HG03558 (cell line): ENCODE data around the gene MYLK3.

Source experiments
- ATAC-seq: cut with Tn5 transposase; IDR thresholded peaks from one replicate; pipeline ENCODE4 v1.9.1; 2021; ENCODE audit warnings: moderate number of reproducible peaks; ENCODE audit not compliant: unreplicated experiment; ENCODE audit errors: extremely low read depth

Gene MYLK3

GRCh38 chr16:46729326-46729995 lies 18.7 kb downstream of the MYLK3 start:
- ATAC-seq, result no peak

GRCh38 chr16:46728806-46729205 lies 19.3 kb downstream of the MYLK3 start:
- no peak for ATAC-seq

- no peak for ATAC-seq
Measured at GRCh38 chr16:46727630-46728029, 20.5 kb downstream of the MYLK3 start.

GRCh38 chr16:46727184-46727583 lies 21.0 kb downstream of the MYLK3 start:
- no peak for ATAC-seq

GRCh38 chr16:46721885-46722284 lies 26.3 kb downstream of the MYLK3 start:
- no peak for ATAC-seq

GRCh38 chr16:46720619-46721018 lies 27.5 kb downstream of the MYLK3 start:
- ATAC-seq, result no peak

- ATAC-seq, result no peak
Measured at GRCh38 chr16:46719528-46719927, 28.6 kb downstream of the MYLK3 start.

GRCh38 chr16:46718214-46718613 lies 29.9 kb downstream of the MYLK3 start:
- ATAC-seq, result no peak

- no peak for ATAC-seq
Measured at GRCh38 chr16:46717692-46718091, 30.5 kb downstream of the MYLK3 start.

- no peak for ATAC-seq
Measured at GRCh38 chr16:46715769-46716305, 32.3 kb downstream of the MYLK3 start.

- ATAC-seq, result no peak
Measured at GRCh38 chr16:46714797-46715591, 33.1 kb downstream of the MYLK3 start.

- ATAC-seq, result no peak
Measured at GRCh38 chr16:46713634-46714033, 34.5 kb downstream of the MYLK3 start.

- no peak for ATAC-seq
Measured at GRCh38 chr16:46712911-46713310, 35.2 kb downstream of the MYLK3 start.

- ATAC-seq, result no peak
Measured at GRCh38 chr16:46711106-46712058, 36.8 kb downstream of the MYLK3 start.

- ATAC-seq, result no peak
Measured at GRCh38 chr16:46709469-46710005, 38.6 kb downstream of the MYLK3 start.

- no peak for ATAC-seq
Measured at GRCh38 chr16:46706642-46707041, 41.5 kb downstream of the MYLK3 start.

- ATAC-seq, result no peak
Measured at GRCh38 chr16:46702030-46702429, 46.1 kb downstream of the MYLK3 start.

- no peak for ATAC-seq
Measured at GRCh38 chr16:46701615-46702014, 46.5 kb downstream of the MYLK3 start.

- no peak for ATAC-seq
Measured at GRCh38 chr16:46700048-46700447, 48.1 kb downstream of the MYLK3 start.

- ATAC-seq, result no peak
Measured at GRCh38 chr16:46696957-46697356, 51.2 kb downstream of the MYLK3 start.
